ENCODE data around the gene SHISA5. TPM values are rescaled to one million over a fixed set of nuclear protein-coding genes. Genes with fewer than 3 reads are reported as not detected.

Gene SHISA5
- total and polyA plus RNA-seq, 2 donors from 2014 or later, result 157 to 214 TPM

- H3K9ac ChIP-seq (ENCODE audit: low read length in 3 of 3), result peak overlapping the region; percentile 79 to 97 (median 95)
- peak overlapping the region; percentile 86 to 97 (median 95) for H3K4me3 ChIP-seq (ENCODE audit: low read length in 3 of 3)
- peak; percentile 4 for TF ChIP-seq CTCF (IDR thresholded peaks at IDR 0.05; ENCODE audit: borderline replicate concordance, extremely low read depth, insufficient read depth)
- no peaks in the 10 kb centered on the region for H3K9me3 ChIP-seq (ENCODE audit: control insufficient read depth in 2 of 3, insufficient read depth in 1 of 3, low read length in 3 of 3)
- peaks cover 0 to 22% (median 0%) of the 10 kb centered on the region in 3 donors for H3K4me1 ChIP-seq (ENCODE audit: control insufficient read depth in 2 of 3, insufficient read depth in 2 of 3, low read depth in 1 of 3, low read length in 3 of 3)
- H3K36me3 ChIP-seq (ENCODE audit: control insufficient read depth in 2 of 3, insufficient read depth in 3 of 3, low read length in 3 of 3), result peaks cover 0 to 5% (median 0%) of the 10 kb centered on the region in 3 donors
- DNase-seq (peak; percentile 91 to 97 (median 96)), FAIRE-seq (no peak)
- H3K27me3 ChIP-seq (ENCODE audit: control insufficient read depth, insufficient read depth, low read length), result no peaks in the 10 kb centered on the region
- intact Hi-C loops (cut with DNase I), result no loop called here
- H3K27ac ChIP-seq (ENCODE audit: low read depth in 2 of 2, low read length in 2 of 2), result peak overlapping the region; percentile 93 to 95
These were observed 30.9 kb downstream of the SHISA5 start for GRCh38 chr3:48472923-48473616.

GRCh38 chr3:48472673-48472922 lies 31.4 kb downstream of the SHISA5 start:
- Histone ChIP-seq H3K36me3 (ENCODE audit: control insufficient read depth in 2 of 3, insufficient read depth in 3 of 3, low read length in 3 of 3) (peaks cover 0 to 5% (median 3%) of the 10 kb centered on the region in 3 donors), H3K27ac (ENCODE audit: low read depth in 2 of 2, low read length in 2 of 2) (peak overlapping the region; percentile 93 to 95), H3K27me3 (ENCODE audit: control insufficient read depth, insufficient read depth, low read length) (no peaks in the 10 kb centered on the region), H3K4me3 (ENCODE audit: low read length in 3 of 3) (peak overlapping the region; percentile 86 to 97 (median 95)), H3K9me3 (ENCODE audit: control insufficient read depth in 2 of 3, insufficient read depth in 1 of 3, low read length in 3 of 3) (no peaks in the 10 kb centered on the region), H3K9ac (ENCODE audit: low read length in 3 of 3) (peak overlapping the region; percentile 79 to 97 (median 95)), H3K4me1 (ENCODE audit: control insufficient read depth in 2 of 3, insufficient read depth in 2 of 3, low read depth in 1 of 3, low read length in 3 of 3) (peaks cover 0 to 27% (median 2%) of the 10 kb centered on the region in 3 donors)
- FAIRE-seq, result no peak
- intact Hi-C loops (cut with DNase I), result no loop called here
- no peak for DNase-seq
- no peak for TF ChIP-seq CTCF (IDR thresholded peaks at IDR 0.05; ENCODE audit: borderline replicate concordance, extremely low read depth, insufficient read depth)

GRCh38 chr3:48470286-48470685 lies 33.7 kb downstream of the SHISA5 start:
- H3K4me1 ChIP-seq (ENCODE audit: control insufficient read depth in 2 of 3, insufficient read depth in 2 of 3, low read depth in 1 of 3, low read length in 3 of 3), result peaks cover 0 to 42% (median 18%) of the 10 kb centered on the region in 3 donors
- no peak overlapping the region for H3K4me3 ChIP-seq (ENCODE audit: low read length in 3 of 3)
- H3K36me3 ChIP-seq (ENCODE audit: control insufficient read depth in 2 of 3, insufficient read depth in 3 of 3, low read length in 3 of 3), result peaks cover 0 to 10% (median 5%) of the 10 kb centered on the region in 3 donors
- TF ChIP-seq CTCF (IDR thresholded peaks at IDR 0.05; ENCODE audit: borderline replicate concordance, extremely low read depth, insufficient read depth), result no peak
- intact Hi-C loops (cut with DNase I), result no loop called here
- H3K27me3 ChIP-seq (ENCODE audit: control insufficient read depth, insufficient read depth, low read length), result no peaks in the 10 kb centered on the region
- FAIRE-seq, result no peak
- H3K27ac ChIP-seq (ENCODE audit: low read depth in 2 of 2, low read length in 2 of 2), result no peak overlapping the region
- H3K9me3 ChIP-seq (ENCODE audit: control insufficient read depth in 2 of 3, insufficient read depth in 1 of 3, low read length in 3 of 3), result no peaks in the 10 kb centered on the region
- no peak overlapping the region for H3K9ac ChIP-seq (ENCODE audit: low read length in 3 of 3)
- peak in 1 of 5 donors; percentile 64 for DNase-seq
